Upper lobe of right lung (tissue), 1 donor: Measurements from ENCODE around the gene FAM83G. TPM values are rescaled to one million over a fixed set of nuclear protein-coding genes. Genes with fewer than 3 reads are reported as not detected.

Experiments used
- ATAC-seq: fragments of 200-7000 bp; cut with Tn5 transposase; one replicate; pipeline ENCODE4 v1.9.1; 2020; ENCODE audit warnings: mild to moderate bottlenecking, moderate library complexity
- DNase-seq: peaks from one replicate; pipeline ENCODE4 v3.0.0-alpha.2; 2020
- H3K27ac ChIP-seq: fragments of 200-600 bp; one replicate; pipeline ENCODE4 v1.8.0; 2022
- H3K27me3 ChIP-seq: fragments of 200-600 bp; one replicate; pipeline ENCODE4 v1.8.0; 2022; ENCODE audit warnings: mild to moderate bottlenecking
- H3K36me3 ChIP-seq: fragments of 200-600 bp; one replicate; pipeline ENCODE4 v1.8.0; 2022
- H3K4me1 ChIP-seq: fragments of 200-600 bp; one replicate; pipeline ENCODE4 v1.8.0; 2022
- H3K4me3 ChIP-seq: fragments of 200-600 bp; one replicate; pipeline ENCODE4 v1.8.0; 2022; ENCODE audit warnings: mild to moderate bottlenecking
- H3K9me3 ChIP-seq: fragments of 200-600 bp; one replicate; pipeline ENCODE4 v1.8.0; 2022
- intact Hi-C: fragments of 100-400 bp; cut with DNase I; formaldehyde crosslinking; loops from one replicate; pipeline ENCODE4 v1.11.0; 2022
- total RNA-seq: library from RNA; stranded (reverse); fragmentation: NEBNext Ultra II Directional; extraction: Animal tissue kit (Norgen Biotek cat#: 25700); gene quantifications from one replicate; pipeline ENCODE4 v1.2.1, GENCODE V29; 2021
- TF ChIP-seq, protein P1 (sequence below): fragments of 200-600 bp; IDR thresholded peaks from one replicate; pipeline ENCODE4 v1.8.0; 2022; ENCODE audit warnings: antibody characterized with exemption
- donor health status: DM: no; HTN: yes; CAD: no; lungs with severe emphysema.

The FAM83G gene
- total RNA-seq, 1 donor from 2014 or later = 8.3 TPM

DNA sequence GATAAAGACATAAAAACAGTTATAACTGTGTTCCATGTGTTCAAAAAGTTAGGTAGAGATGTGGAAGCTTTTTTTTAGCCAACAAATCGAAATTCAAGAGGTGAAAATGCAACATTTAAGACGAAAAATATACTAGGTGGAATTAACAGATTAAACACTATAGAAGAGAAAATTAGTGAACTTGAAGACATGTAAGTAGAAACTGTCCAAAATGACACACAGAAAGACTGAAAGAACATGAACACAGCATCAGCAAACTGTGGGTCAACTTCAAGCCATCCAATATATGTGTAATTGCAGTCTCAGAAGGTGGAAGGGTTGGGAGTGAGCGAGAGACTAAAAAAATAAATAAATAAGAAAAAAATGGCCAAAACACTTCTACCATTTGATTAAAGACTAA lies 9.3 kb downstream of the FAM83G start:
- peaks cover 6% of the 10 kb centered on the region for H3K4me1 ChIP-seq
- no peaks in the 10 kb centered on the region for H3K9me3 ChIP-seq
- ATAC-seq (no peak), DNase-seq (no peak)
- no peaks in the 10 kb centered on the region for H3K27me3 ChIP-seq
- H3K36me3 ChIP-seq = no peaks in the 10 kb centered on the region
- H3K4me3 ChIP-seq = no peak overlapping the region
- intact Hi-C loops = no loop called here
- H3K27ac ChIP-seq = no peak overlapping the region
- TF ChIP-seq, protein P1, sequence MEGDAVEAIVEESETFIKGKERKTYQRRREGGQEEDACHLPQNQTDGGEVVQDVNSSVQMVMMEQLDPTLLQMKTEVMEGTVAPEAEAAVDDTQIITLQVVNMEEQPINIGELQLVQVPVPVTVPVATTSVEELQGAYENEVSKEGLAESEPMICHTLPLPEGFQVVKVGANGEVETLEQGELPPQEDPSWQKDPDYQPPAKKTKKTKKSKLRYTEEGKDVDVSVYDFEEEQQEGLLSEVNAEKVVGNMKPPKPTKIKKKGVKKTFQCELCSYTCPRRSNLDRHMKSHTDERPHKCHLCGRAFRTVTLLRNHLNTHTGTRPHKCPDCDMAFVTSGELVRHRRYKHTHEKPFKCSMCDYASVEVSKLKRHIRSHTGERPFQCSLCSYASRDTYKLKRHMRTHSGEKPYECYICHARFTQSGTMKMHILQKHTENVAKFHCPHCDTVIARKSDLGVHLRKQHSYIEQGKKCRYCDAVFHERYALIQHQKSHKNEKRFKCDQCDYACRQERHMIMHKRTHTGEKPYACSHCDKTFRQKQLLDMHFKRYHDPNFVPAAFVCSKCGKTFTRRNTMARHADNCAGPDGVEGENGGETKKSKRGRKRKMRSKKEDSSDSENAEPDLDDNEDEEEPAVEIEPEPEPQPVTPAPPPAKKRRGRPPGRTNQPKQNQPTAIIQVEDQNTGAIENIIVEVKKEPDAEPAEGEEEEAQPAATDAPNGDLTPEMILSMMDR = no peak

DNA sequence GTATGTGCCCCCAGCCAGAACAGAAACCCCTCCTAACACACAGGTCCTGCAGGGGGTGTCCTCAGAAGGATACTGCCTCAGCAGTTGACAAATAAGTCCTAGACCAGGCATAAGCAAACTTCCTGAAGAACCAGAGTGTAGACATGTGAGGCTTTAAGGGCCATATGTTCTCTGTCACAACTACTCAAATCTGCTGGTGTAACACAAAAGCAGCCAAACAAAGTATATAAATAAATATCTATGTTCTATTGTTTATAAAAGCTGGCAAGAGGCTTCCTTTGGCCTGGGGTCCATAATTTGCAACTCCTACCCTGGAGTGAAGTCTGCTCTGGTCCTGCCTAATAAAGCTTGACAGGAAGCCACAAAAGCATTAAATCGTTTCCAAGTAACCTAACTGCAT lies 9.9 kb downstream of the FAM83G start:
- TF ChIP-seq, protein P1 = no peak
- Histone ChIP-seq H3K36me3 (no peaks in the 10 kb centered on the region), H3K9me3 (no peaks in the 10 kb centered on the region), H3K27me3 (no peaks in the 10 kb centered on the region), H3K4me1 (peaks cover 6% of the 10 kb centered on the region), H3K27ac (no peak overlapping the region), H3K4me3 (no peak overlapping the region)
- no peak for DNase-seq
- ATAC-seq = no peak
- intact Hi-C loops = no loop called here

DNA sequence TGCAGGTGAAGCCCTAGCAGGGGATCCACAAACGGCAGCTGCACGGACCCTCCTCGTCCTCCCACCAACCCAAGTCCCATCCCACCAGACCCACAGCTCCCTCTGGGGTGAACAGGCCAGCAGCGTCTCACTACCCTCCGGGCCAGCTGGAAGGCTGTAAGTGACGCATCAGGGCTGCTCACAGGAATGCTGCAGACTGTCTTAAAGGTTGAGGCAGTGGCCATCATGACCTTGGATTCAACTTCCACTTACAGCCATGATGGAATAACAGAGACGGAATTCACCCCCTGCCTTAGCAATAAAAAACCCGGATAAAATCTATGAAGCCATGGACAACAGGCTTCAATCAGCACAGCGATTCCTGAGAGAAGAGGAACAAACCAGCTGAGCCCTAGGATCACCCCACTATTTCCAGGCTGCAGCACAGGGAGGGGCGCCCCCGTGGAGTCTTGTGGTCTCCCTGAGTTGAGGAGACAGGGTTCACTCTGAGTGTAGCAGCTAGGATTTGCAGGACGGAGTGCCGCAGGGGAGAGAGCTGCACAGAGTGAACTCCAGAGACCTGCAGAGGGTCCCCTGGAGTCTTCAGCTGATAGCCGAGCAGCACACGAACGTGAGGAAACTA lies 10.5 kb downstream of the FAM83G start:
- Histone ChIP-seq H3K4me3 (no peak overlapping the region), H3K27me3 (no peaks in the 10 kb centered on the region), H3K27ac (no peak overlapping the region), H3K36me3 (no peaks in the 10 kb centered on the region), H3K4me1 (peaks cover 6% of the 10 kb centered on the region), H3K9me3 (no peaks in the 10 kb centered on the region)
- TF ChIP-seq, protein P1 = no peak
- no peak for ATAC-seq
- no peak for DNase-seq
- intact Hi-C loops = no loop called here

DNA sequence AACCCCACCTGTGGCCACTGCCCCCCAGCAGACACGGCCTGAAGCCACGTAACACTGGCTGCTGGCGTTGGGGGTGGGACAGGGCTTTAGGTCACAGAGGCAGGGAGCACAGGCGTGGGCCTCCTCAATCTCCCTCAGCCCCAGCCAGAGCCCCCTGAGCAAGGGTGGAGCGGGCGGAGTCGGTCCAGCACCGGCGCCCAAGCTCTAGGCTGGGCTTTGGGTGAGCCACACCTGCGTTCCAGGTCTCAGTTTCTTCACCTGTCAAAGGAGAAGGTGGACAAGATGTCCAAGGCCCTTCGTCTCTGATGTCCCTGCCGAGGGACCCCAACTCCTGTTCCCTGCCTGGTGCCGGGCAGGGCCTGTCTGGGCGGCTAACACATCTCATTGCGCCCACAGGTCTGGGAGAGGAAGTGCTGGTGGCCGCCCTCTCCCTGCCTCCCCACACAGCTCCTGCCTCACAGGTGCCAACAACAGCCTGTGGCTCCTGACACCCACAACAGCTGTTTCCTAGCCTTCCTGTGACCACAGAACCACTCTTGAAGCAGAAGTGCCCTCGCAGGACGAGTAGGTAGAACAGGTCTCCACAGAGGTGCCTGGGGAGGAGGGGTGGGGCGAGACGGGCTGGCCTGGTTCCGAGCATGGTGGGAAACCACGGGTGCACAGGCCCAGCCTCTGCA lies 12.0 kb downstream of the FAM83G start:
- Histone ChIP-seq H3K4me1 (peaks cover 10% of the 10 kb centered on the region), H3K27me3 (no peaks in the 10 kb centered on the region), H3K36me3 (no peaks in the 10 kb centered on the region), H3K27ac (no peak overlapping the region), H3K4me3 (no peak overlapping the region), H3K9me3 (no peaks in the 10 kb centered on the region)
- intact Hi-C loops = no loop called here
- TF ChIP-seq, protein P1 = no peak
- peak; percentile 81 for ATAC-seq
- peak; percentile 81 for DNase-seq

DNA sequence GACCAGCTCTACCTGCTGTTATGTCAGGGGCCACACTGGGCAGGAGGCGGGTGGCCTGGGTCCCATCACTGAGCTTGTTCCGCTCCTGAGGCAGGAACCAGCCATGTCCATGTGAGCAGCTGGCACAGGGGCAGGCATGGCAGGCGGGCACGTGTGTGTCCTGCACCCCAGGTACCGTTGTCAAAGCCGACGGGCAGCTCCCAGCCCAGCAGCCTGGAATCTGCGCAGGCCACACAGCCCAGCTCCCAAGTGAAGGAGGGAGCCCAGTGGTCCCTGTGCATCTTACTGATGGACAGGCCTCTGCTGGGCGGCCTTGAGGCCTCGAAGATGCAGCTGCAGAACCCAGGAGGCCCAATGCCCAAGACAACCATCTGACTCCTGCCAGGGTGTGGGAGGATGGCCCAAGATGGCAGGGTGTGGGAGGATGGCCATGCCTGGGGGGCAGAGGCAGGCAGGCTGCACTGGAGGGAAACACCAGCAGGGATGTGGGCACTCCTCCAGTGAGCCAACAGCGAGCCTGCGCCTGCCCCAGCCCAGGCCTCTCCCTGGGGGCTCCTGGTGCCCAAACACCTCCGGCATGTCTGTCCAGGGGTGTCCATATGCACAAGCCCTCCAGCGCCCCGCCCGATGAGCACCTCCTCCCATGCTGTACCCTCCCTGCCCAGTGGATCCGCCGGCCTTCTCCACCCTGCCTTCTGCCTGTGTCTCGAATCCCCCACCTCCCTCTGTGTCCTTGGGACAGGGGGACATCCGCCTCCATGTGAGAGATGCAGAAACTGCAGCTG lies 12.8 kb downstream of the FAM83G start:
- no peak for DNase-seq
- no peak overlapping the region for H3K27ac ChIP-seq
- no peak for ATAC-seq
- intact Hi-C loops = no loop called here
- no peaks in the 10 kb centered on the region for H3K9me3 ChIP-seq
- peaks cover 10% of the 10 kb centered on the region for H3K4me1 ChIP-seq
- H3K27me3 ChIP-seq = no peaks in the 10 kb centered on the region
- H3K4me3 ChIP-seq = no peak overlapping the region
- TF ChIP-seq, protein P1 = no peak
- H3K36me3 ChIP-seq = no peaks in the 10 kb centered on the region
